ENCODE measurements around the gene SLC66A2.

GRCh38 chr18:79914614-79915160, 36.8 kb downstream of the SLC66A2 start:
- no peak for TF ChIP-seq CTCF (IDR thresholded peaks at IDR 0.05)
- no peak for TF ChIP-seq POLR2A (IDR thresholded peaks at IDR 0.05)

Measured in adrenal gland (tissue), 5 donors.